ENCODE data around the gene TPCN1.

DNA sequence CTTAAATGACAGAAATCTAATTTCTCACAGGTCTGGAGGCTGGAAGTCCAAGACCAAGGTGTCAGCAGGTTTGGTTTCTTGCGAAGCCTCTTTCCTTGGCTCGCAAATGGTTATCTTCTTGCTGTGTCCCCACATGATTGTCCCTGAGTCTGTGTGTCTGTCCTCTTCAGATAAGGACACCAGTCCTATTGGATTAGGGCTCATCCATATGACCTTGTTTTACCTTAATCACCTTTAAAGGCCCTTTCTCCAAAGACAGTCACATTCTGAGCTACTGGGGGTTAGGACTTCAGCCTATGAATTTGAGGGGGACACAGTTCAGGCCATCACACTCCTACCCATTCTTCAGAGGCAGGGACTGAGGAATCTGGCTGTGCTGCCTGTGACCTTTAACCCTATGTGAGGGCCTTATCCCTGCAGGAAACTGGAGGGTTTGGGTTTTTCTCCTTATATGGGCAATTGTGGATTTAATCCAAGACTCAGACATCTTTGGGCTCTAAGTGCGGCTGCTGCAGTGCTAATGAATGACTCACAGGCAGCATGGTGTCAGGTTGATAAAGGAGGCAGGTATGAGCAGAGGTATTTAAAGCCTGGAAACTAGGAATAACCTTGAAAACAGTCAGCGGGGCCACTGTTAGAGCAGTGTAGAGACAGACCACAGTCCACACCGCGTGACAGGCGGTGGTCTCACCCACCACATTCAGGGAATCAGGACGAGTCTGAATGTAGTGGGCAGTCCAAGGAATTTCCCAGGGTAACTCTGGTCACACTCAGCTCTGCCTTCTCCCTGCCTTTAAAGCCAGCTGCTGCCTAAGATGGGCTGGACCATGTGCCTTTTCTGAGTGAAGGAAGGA, 10.2 kb downstream of the TPCN1 start:
- TF ChIP-seq, protein P1, sequence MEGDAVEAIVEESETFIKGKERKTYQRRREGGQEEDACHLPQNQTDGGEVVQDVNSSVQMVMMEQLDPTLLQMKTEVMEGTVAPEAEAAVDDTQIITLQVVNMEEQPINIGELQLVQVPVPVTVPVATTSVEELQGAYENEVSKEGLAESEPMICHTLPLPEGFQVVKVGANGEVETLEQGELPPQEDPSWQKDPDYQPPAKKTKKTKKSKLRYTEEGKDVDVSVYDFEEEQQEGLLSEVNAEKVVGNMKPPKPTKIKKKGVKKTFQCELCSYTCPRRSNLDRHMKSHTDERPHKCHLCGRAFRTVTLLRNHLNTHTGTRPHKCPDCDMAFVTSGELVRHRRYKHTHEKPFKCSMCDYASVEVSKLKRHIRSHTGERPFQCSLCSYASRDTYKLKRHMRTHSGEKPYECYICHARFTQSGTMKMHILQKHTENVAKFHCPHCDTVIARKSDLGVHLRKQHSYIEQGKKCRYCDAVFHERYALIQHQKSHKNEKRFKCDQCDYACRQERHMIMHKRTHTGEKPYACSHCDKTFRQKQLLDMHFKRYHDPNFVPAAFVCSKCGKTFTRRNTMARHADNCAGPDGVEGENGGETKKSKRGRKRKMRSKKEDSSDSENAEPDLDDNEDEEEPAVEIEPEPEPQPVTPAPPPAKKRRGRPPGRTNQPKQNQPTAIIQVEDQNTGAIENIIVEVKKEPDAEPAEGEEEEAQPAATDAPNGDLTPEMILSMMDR (IDR thresholded peaks at IDR 0.05), result no peak
- TF ChIP-seq POLR2A (IDR thresholded peaks at IDR 0.05), result no peak
